B cell (primary cell): ENCODE results near the gene ENDOU. TPM values are rescaled to one million over a fixed set of nuclear protein-coding genes. Genes with fewer than 3 reads are reported as not detected.
A peak's percentile ranks its signal among the peaks of the same experiment; 100 is the strongest.

Source experiments
- ATAC-seq: fragments of 200-7000 bp; cut with Tn5 transposase; one replicate; pipeline ENCODE4 v1.10.0; 2021; ENCODE audit warnings: low read depth, mild to moderate bottlenecking, moderate number of reproducible peaks, moderate library complexity
- CTCF ChIA-PET: fragments of 350-600 bp; sonication (Branson Sonifier 250); formaldehyde crosslinking; loops from one replicate; lab custom pipeline; 2021; ENCODE audit warnings: antibody characterized with exemption, inconsistent platforms; lab: Charles Lee
- POLR2A ChIA-PET: fragments of 350-600 bp; sonication (Branson Sonifier 250); formaldehyde crosslinking; loops from one replicate; lab custom pipeline; 2021; ENCODE audit warnings: antibody characterized with exemption; lab: Charles Lee
- DNase-seq: peaks from one replicate; pipeline ENCODE4 v3.0.0; 2013
- H2AFZ ChIP-seq: 2 replicates; pipeline ENCODE4 v1.6.1; 2012; ENCODE audit warnings: mild to moderate bottlenecking, low read depth, low read length; ENCODE audit not compliant: insufficient read depth, poor library complexity, severe bottlenecking
- H3K27ac ChIP-seq, 2 donors: 1 replicate in 1 of 2; 2 replicates in 1 of 2; pipeline ENCODE4 v1.5.1; 2012 to 2013; ENCODE audit warnings: low read length in 2 of 2, mild to moderate bottlenecking in 2 of 2, moderate library complexity in 1 of 2
- H3K27me3 ChIP-seq, 4 experiments: fragments of 200-600 bp in 1 of 4; sonication (generic) in 1 of 4; replicated peaks in 1 of 4; 1 replicate in 2 of 4; 2 replicates in 2 of 4; pipeline versions ENCODE4 v1.6.1 to v1.7.0; 2013 to 2016; ENCODE audit warnings: low read length in 3 of 4, mild to moderate bottlenecking in 2 of 4, mixed read lengths in 1 of 4, moderate library complexity in 1 of 4; ENCODE audit not compliant: insufficient read depth in 4 of 4, control insufficient read depth in 3 of 4; ENCODE audit errors: control extremely low read depth in 1 of 4
- H3K36me3 ChIP-seq, 2 experiments: replicated peaks in 1 of 2; 1 replicate in 1 of 2; 2 replicates in 1 of 2; pipeline versions ENCODE4 v1.6.1 to v1.7.1; 2013; ENCODE audit warnings: low read length in 1 of 2; ENCODE audit not compliant: insufficient read depth in 2 of 2, control insufficient read depth in 1 of 2; ENCODE audit errors: control extremely low read depth in 1 of 2, extremely low read depth in 1 of 2
- H3K4me1 ChIP-seq, 2 donors: fragments of 200-600 bp in 1 of 2; sonication (generic) in 1 of 2; 1 replicate in 1 of 2; 2 replicates in 1 of 2; pipeline versions ENCODE4 v1.5.1 to v1.6.1; 2013 to 2017; ENCODE audit warnings: low read length in 2 of 2; ENCODE audit not compliant: control insufficient read depth in 2 of 2, insufficient read depth in 2 of 2
- H3K4me2 ChIP-seq: replicated peaks from 2 replicates; pipeline ENCODE3; 2012; ENCODE audit warnings: mild to moderate bottlenecking, low read depth, low read length; ENCODE audit not compliant: poor library complexity, severe bottlenecking
- H3K4me3 ChIP-seq, 5 experiments: fragments of 200-600 bp in 1 of 5; sonication (generic) in 1 of 5; 1 replicate in 3 of 5; 2 replicates in 2 of 5; pipeline versions ENCODE4 v1.5.1 to v1.7.0; 2011 to 2016; ENCODE audit warnings: low read length in 4 of 5, mild to moderate bottlenecking in 4 of 5, low read depth in 2 of 5, control low read depth in 1 of 5, moderate library complexity in 1 of 5; ENCODE audit not compliant: insufficient read depth in 1 of 5; ENCODE audit errors: control extremely low read depth in 1 of 5, extremely low read depth in 1 of 5
- H3K79me2 ChIP-seq: fragments of 200-600 bp; sonication (generic); one replicate; pipeline ENCODE4 v1.6.0; 2016; ENCODE audit warnings: low read length; ENCODE audit not compliant: control insufficient read depth, insufficient read depth
- H3K9ac ChIP-seq: fragments of 200-600 bp; sonication (generic); 2 replicates; pipeline ENCODE4 v1.6.1; 2017; ENCODE audit warnings: mild to moderate bottlenecking, low read length, moderate library complexity
- H3K9me3 ChIP-seq, 3 donors: one replicate each; pipeline versions ENCODE4 v1.6.1 to v1.7.1; 2013; ENCODE audit warnings: low read length in 2 of 3; ENCODE audit not compliant: control insufficient read depth in 2 of 3, insufficient read depth in 1 of 3; ENCODE audit errors: control extremely low read depth in 1 of 3
- H4K20me1 ChIP-seq: 2 replicates; pipeline ENCODE4 v1.6.0; 2012; ENCODE audit warnings: mild to moderate bottlenecking, low read length; ENCODE audit not compliant: insufficient read depth, control insufficient read depth, poor library complexity, severe bottlenecking
- H3K27ac Mint-ChIP-seq: one replicate; pipeline ENCODE4 v1.8.0; 2021; ENCODE audit warnings: mixed read lengths
- H3K27me3 Mint-ChIP-seq: one replicate; pipeline ENCODE4 v1.8.0; 2021; ENCODE audit warnings: mixed read lengths
- H3K4me1 Mint-ChIP-seq: one replicate; pipeline ENCODE4 v1.8.0; 2021; ENCODE audit warnings: mixed read lengths
- H3K4me3 Mint-ChIP-seq: one replicate; pipeline ENCODE4 v1.8.0; 2021; ENCODE audit warnings: mixed read lengths
- H3K9me3 Mint-ChIP-seq: one replicate; pipeline ENCODE4 v1.8.0; 2022; ENCODE audit warnings: mixed read lengths; ENCODE audit not compliant: insufficient read depth
- CTCF ChIP-seq: fragments of 200-600 bp; IDR thresholded peaks from one replicate; pipeline ENCODE4 v1.8.0; 2022; ENCODE audit warnings: antibody characterized with exemption, mild to moderate bottlenecking
- EZH2 ChIP-seq: IDR thresholded peaks from 2 replicates; pipeline ENCODE4 v1.6.1; 2012; ENCODE audit warnings: borderline replicate concordance, low read depth, mild to moderate bottlenecking, moderate library complexity, low read length; ENCODE audit not compliant: insufficient read depth, poor library complexity, severe bottlenecking
- WGBS: methylation state at CpG from one replicate; pipeline ENCODE4 v1.1.5; 2013; ENCODE audit warnings: missing lambda C conversion rate; ENCODE audit not compliant: insufficient coverage; 5-methylcytosine and 5-hydroxymethylcytosine counted together
- intact Hi-C: fragments of 100-400 bp; cut with micrococcal nuclease; formaldehyde crosslinking; loops from one replicate; pipeline ENCODE4 v1.10.0; 2022
- polyA plus RNA-seq: library from polyadenylated mRNA; depleted of rRNA; stranded (reverse); fragments of >200 nt; gene quantifications from 2 replicates; pipeline ENCODE4 v1.2.3, GENCODE V29; 2012
- total RNA-seq, 2 donors: library from RNA; stranded (reverse); fragments of 120-200 nt in 1 of 2; gene quantifications; 1 replicate in 1 of 2; 2 replicates in 1 of 2; pipeline versions ENCODE4 v1.2.3 to v1.2.4, GENCODE V29; 2013 to 2022

The ENDOU gene
- total and polyA plus RNA-seq, 2 donors (not counting 1 experiment from before 2014, with no cell fraction given): 0.03 TPM; not detected in 1

GRCh38 chr12:47771304-47771703 is 46.0 kb upstream of the ENDOU start:
- peaks cover 6 to 27% of the 10 kb centered on the region in 2 donors for H3K4me1 ChIP-seq
- H3K27me3 Mint-ChIP-seq: peaks cover 4% of the 10 kb centered on the region
- H3K9me3 ChIP-seq: no peaks in the 10 kb centered on the region
- no peaks in the 10 kb centered on the region for H3K36me3 ChIP-seq
- intact Hi-C loops: no loop called here
- TF ChIP-seq EZH2 (no peak), CTCF (no peak)
- ATAC-seq: no peak
- no peak overlapping the region for H3K27ac Mint-ChIP-seq
- no peaks in the 10 kb centered on the region for H3K27me3 ChIP-seq
- no peak overlapping the region for H2AFZ ChIP-seq
- no peak overlapping the region for H3K27ac ChIP-seq
- CTCF ChIA-PET: interaction anchor here (1.4 to 20.0 kb wide), 7 partner anchors 7 to 77 kb away, joined by 3 to 584 read pairs (median 205); partner anchors contain the start of genes ENDOU, RAPGEF3 and RPAP3
- no peaks in the 10 kb centered on the region for H3K9me3 Mint-ChIP-seq
- peaks cover 24% of the 10 kb centered on the region for H3K79me2 ChIP-seq
- peak overlapping the region; percentile 10 for H3K4me3 Mint-ChIP-seq
- peaks cover 19% of the 10 kb centered on the region for H3K4me1 Mint-ChIP-seq
- H4K20me1 ChIP-seq: peaks cover 10% of the 10 kb centered on the region
- no peak for DNase-seq
- WGBS: no CpG with 5 or more reads among the region's 6 CpGs
- no peak overlapping the region for H3K4me2 ChIP-seq
- POLR2A ChIA-PET: interaction anchor here (2.0 kb wide), 1 partner anchor 64 kb away, joined by 7 read pairs; no protein-coding TSS in a partner anchor
- no peak overlapping the region for H3K9ac ChIP-seq
- H3K4me3 ChIP-seq: no peak overlapping the region

GRCh38 chr12:47770086-47770726 is 44.9 kb upstream of the ENDOU start:
- Histone ChIP-seq H3K79me2 (peaks cover 16% of the 10 kb centered on the region), H3K9ac (no peak overlapping the region), H3K4me2 (no peak overlapping the region), H2AFZ (no peak overlapping the region), H3K4me1 (peaks cover 6 to 23% of the 10 kb centered on the region in 2 donors), H3K9me3 (no peaks in the 10 kb centered on the region), H3K27me3 (no peaks in the 10 kb centered on the region), H3K4me3 (no peak overlapping the region), H4K20me1 (no peaks in the 10 kb centered on the region), H3K27ac (no peak overlapping the region), H3K36me3 (no peaks in the 10 kb centered on the region)
- peaks cover 4% of the 10 kb centered on the region for H3K27me3 Mint-ChIP-seq
- intact Hi-C loops: no loop called here
- H3K4me3 Mint-ChIP-seq: no peak overlapping the region
- no peak for DNase-seq
- WGBS: 93% methylated on average over 3 of the region's 3 CpGs
- ChIA-PET CTCF (interaction anchor here (1.4 to 20.0 kb wide), 9 partner anchors 9 to 738 kb away, joined by 3 to 584 read pairs (median 94); partner anchors contain the start of genes ENDOU, RAPGEF3 and RPAP3), POLR2A (interaction anchor here (2.0 kb wide), 1 partner anchor 63 kb away, joined by 7 read pairs; no protein-coding TSS in a partner anchor)
- H3K4me1 Mint-ChIP-seq: peaks cover 17% of the 10 kb centered on the region
- H3K9me3 Mint-ChIP-seq: no peaks in the 10 kb centered on the region
- no peak for TF ChIP-seq CTCF
- no peak for TF ChIP-seq EZH2
- no peak for ATAC-seq
- H3K27ac Mint-ChIP-seq: no peak overlapping the region
